A549 (cell line): ENCODE data around the gene AGBL4.

Experiments
- BHLHE40 ChIP-seq: IDR thresholded peaks from 2 replicates; pipeline ENCODE4 v1.6.1; 2012; ENCODE audit warnings: low read depth, low read length, inconsistent platforms
- CTCF ChIP-seq: fragments of >200 bp; sonication (Bioruptor Twin); formaldehyde crosslinking; IDR thresholded peaks from 3 replicates; pipeline ENCODE4 v1.5.1; 2016
- MAX ChIP-seq: IDR thresholded peaks from 2 replicates; pipeline ENCODE4 v1.6.1; 2012
- ZC3H11A ChIP-seq: fragments of 450-650 bp; IDR thresholded peaks from 2 replicates; pipeline ENCODE4 v1.6.1; 2014; ENCODE audit warnings: antibody characterized with exemption, mild to moderate bottlenecking
- ZNF302 ChIP-seq: fragments of 250-450 bp; sonication (Bioruptor Pico); IDR thresholded peaks from 2 replicates; pipeline ENCODE4 v1.9.0; 2021; ENCODE audit warnings: inconsistent platforms, mild to moderate bottlenecking, moderate library complexity
- TF ChIP-seq, protein P1 (sequence below): fragments of 450-650 bp; IDR thresholded peaks from 2 replicates; pipeline ENCODE4 v1.6.1; 2014; ENCODE audit warnings: antibody characterized with exemption

- TF ChIP-seq BHLHE40 (no peak), CTCF (no peak), ZC3H11A (no peak), ZNF302 (CRISPR knock-in tag) (no peak), MAX (no peak)
- TF ChIP-seq, protein P1, sequence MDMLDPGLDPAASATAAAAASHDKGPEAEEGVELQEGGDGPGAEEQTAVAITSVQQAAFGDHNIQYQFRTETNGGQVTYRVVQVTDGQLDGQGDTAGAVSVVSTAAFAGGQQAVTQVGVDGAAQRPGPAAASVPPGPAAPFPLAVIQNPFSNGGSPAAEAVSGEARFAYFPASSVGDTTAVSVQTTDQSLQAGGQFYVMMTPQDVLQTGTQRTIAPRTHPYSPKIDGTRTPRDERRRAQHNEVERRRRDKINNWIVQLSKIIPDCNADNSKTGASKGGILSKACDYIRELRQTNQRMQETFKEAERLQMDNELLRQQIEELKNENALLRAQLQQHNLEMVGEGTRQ = no peak
Measured at GRCh38 chr1:49252917-49253316, 770.8 kb downstream of the AGBL4 start.
